ENCODE measurements around the gene ARHGAP24.

DNA sequence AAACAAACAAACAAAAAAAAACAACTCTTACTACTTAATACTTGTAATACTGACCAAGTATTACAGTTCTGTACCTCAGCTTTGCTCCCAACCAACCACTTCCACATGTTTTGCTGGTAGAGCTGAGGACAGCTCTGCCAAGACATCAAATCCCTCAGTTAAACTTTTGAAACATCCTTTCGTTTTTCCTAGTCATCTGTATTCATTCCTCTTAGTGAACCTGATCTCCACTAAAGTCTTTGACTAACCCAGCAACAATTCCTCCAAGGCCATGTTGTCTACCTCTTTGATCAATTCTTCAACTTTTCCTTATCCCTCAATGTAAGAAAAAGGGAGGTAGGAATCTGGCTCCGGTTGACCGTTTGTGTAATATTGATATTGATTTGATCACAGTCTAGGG lies 247.5 kb downstream of the ARHGAP24 start:
- TF ChIP-seq, protein P1, sequence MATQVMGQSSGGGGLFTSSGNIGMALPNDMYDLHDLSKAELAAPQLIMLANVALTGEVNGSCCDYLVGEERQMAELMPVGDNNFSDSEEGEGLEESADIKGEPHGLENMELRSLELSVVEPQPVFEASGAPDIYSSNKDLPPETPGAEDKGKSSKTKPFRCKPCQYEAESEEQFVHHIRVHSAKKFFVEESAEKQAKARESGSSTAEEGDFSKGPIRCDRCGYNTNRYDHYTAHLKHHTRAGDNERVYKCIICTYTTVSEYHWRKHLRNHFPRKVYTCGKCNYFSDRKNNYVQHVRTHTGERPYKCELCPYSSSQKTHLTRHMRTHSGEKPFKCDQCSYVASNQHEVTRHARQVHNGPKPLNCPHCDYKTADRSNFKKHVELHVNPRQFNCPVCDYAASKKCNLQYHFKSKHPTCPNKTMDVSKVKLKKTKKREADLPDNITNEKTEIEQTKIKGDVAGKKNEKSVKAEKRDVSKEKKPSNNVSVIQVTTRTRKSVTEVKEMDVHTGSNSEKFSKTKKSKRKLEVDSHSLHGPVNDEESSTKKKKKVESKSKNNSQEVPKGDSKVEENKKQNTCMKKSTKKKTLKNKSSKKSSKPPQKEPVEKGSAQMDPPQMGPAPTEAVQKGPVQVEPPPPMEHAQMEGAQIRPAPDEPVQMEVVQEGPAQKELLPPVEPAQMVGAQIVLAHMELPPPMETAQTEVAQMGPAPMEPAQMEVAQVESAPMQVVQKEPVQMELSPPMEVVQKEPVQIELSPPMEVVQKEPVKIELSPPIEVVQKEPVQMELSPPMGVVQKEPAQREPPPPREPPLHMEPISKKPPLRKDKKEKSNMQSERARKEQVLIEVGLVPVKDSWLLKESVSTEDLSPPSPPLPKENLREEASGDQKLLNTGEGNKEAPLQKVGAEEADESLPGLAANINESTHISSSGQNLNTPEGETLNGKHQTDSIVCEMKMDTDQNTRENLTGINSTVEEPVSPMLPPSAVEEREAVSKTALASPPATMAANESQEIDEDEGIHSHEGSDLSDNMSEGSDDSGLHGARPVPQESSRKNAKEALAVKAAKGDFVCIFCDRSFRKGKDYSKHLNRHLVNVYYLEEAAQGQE (IDR thresholded peaks at IDR 0.05): no peak
- no peak for TF ChIP-seq POLR2A (IDR thresholded peaks at IDR 0.05; ENCODE audit: low read length)
- TF ChIP-seq, protein P2, sequence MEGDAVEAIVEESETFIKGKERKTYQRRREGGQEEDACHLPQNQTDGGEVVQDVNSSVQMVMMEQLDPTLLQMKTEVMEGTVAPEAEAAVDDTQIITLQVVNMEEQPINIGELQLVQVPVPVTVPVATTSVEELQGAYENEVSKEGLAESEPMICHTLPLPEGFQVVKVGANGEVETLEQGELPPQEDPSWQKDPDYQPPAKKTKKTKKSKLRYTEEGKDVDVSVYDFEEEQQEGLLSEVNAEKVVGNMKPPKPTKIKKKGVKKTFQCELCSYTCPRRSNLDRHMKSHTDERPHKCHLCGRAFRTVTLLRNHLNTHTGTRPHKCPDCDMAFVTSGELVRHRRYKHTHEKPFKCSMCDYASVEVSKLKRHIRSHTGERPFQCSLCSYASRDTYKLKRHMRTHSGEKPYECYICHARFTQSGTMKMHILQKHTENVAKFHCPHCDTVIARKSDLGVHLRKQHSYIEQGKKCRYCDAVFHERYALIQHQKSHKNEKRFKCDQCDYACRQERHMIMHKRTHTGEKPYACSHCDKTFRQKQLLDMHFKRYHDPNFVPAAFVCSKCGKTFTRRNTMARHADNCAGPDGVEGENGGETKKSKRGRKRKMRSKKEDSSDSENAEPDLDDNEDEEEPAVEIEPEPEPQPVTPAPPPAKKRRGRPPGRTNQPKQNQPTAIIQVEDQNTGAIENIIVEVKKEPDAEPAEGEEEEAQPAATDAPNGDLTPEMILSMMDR (IDR thresholded peaks at IDR 0.05): no peak
- TF ChIP-seq NFE2L2 (conservative IDR thresholded peaks at IDR 0.05; ENCODE audit: low read length): no peak
- no peak for TF ChIP-seq EHMT2 (IDR thresholded peaks at IDR 0.05; ENCODE audit: low read depth)

All from A549 (cell line).